OCI-LY7 (cell line): ENCODE measurements around the gene TBC1D3L. TPM values are rescaled to one million over a fixed set of nuclear protein-coding genes. Genes with fewer than 3 reads are reported as not detected.
"Not testable (repeated sequence)": the region's sequence is repeated elsewhere in the genome, so short reads cannot be mapped to it uniquely, and the experiment has no call there.

Source experiments
- Bru-seq: library from RNA; stranded (reverse); fragments of 400-500 nt; gene quantifications from one replicate; lab custom pipeline; 2021; lab: Mats Ljungman, UMichigan
- BruChase-seq, 2 experiments: library from RNA; stranded (reverse); fragments of 400-500 nt; gene quantifications; one replicate each; lab custom pipeline; 2021; lab: Mats Ljungman, UMichigan
- BruUV-seq: library from RNA; stranded (reverse); fragments of 400-500 nt; replicated peaks from 2 replicates; lab custom pipeline; 2021; lab: Mats Ljungman, UMichigan
- CTCF ChIA-PET: fragments of 300-600 bp; sonication (Branson Sonifier 250); formaldehyde crosslinking; loops from one replicate; lab custom pipeline; 2022; ENCODE audit warnings: antibody characterized with exemption; ENCODE audit not compliant: unreplicated experiment; lab: Charles Lee
- POLR2A ChIA-PET: fragments of 300-600 bp; sonication (Branson Sonifier 250); formaldehyde crosslinking; loops from one replicate; lab custom pipeline; 2022; ENCODE audit warnings: antibody characterized with exemption; lab: Charles Lee
- DNase-seq: peaks from one replicate; pipeline ENCODE4 v3.0.0-alpha.2; 2015; ENCODE audit warnings: low spot score
- H2AFZ ChIP-seq: fragments of 200-600 bp; sonication (generic), shearing (Covaris generic); 2 replicates; pipeline ENCODE4 v1.6.1; 2014; ENCODE audit warnings: mild to moderate bottlenecking, antibody characterized with exemption, low read length, moderate library complexity
- H3K27ac ChIP-seq: fragments of 200-600 bp; sonication (generic); 2 replicates; pipeline ENCODE4 v1.5.1; 2014; ENCODE audit warnings: mixed run types, low read depth, mild to moderate bottlenecking, moderate library complexity, low read length, inconsistent platforms; ENCODE audit not compliant: poor library complexity, severe bottlenecking
- H3K36me3 ChIP-seq: fragments of 200-600 bp; sonication (generic); 2 replicates; pipeline ENCODE4 v1.6.1; 2014; ENCODE audit warnings: mild to moderate bottlenecking, antibody characterized with exemption, low read length, moderate library complexity, mixed read lengths; ENCODE audit not compliant: insufficient read depth
- H3K4me1 ChIP-seq: fragments of 200-600 bp; sonication (generic); 2 replicates; pipeline ENCODE4 v1.5.1; 2014; ENCODE audit warnings: mild to moderate bottlenecking, low read length; ENCODE audit not compliant: insufficient read depth, poor library complexity, severe bottlenecking
- H3K4me2 ChIP-seq: fragments of 200-600 bp; sonication (generic); 2 replicates; pipeline ENCODE4 v1.6.1; 2014; ENCODE audit warnings: mild to moderate bottlenecking, low read length
- H3K4me3 ChIP-seq: fragments of 200-600 bp; sonication (generic); 2 replicates; pipeline ENCODE4 v1.5.1; 2014; ENCODE audit warnings: mild to moderate bottlenecking, low read depth, low read length; ENCODE audit not compliant: poor library complexity, severe bottlenecking
- H3K79me2 ChIP-seq: fragments of 200-600 bp; sonication (generic); 2 replicates; pipeline ENCODE4 v1.6.1; 2016; ENCODE audit warnings: low read depth, mild to moderate bottlenecking, low read length, moderate library complexity, mixed read lengths; ENCODE audit not compliant: insufficient read depth
- H3K9me2 ChIP-seq: fragments of 200-600 bp; sonication (generic); 2 replicates; pipeline ENCODE4 v1.6.1; 2016; ENCODE audit warnings: mild to moderate bottlenecking, low read length, mixed read lengths; ENCODE audit not compliant: insufficient read depth
- H3K9me3 ChIP-seq: fragments of 200-600 bp; sonication (generic); 2 replicates; pipeline ENCODE4 v1.6.1; 2014; ENCODE audit warnings: mild to moderate bottlenecking, mixed run types, low read length, mixed read lengths
- H4K20me1 ChIP-seq: fragments of 200-600 bp; sonication (generic); 2 replicates; pipeline ENCODE4 v1.6.1; 2014; ENCODE audit warnings: mild to moderate bottlenecking, antibody characterized with exemption, low read length, moderate library complexity, mixed read lengths; ENCODE audit not compliant: insufficient read depth
- intact Hi-C: fragments of 100-400 bp; cut with micrococcal nuclease; formaldehyde crosslinking; loops from one replicate; pipeline ENCODE4 v1.10.0; 2022; ENCODE audit not compliant: unreplicated experiment
- long read RNA-seq: library from polyadenylated mRNA; stranded (forward); transcript quantifications from one replicate; pipeline ENCODE4 v2.0.0, GENCODE V29; 2022
- small RNA-seq: library from RNA; depleted of rRNA; stranded (forward); fragments of <200 nt; gene quantifications from one replicate; pipeline ENCODE3, GENCODE V24; 2014
- total RNA-seq, 2 experiments: library from RNA; depleted of rRNA in 1 of 2; stranded (reverse); fragments of >200 nt in 1 of 2; shearing (Covaris generic) in 1 of 2; gene quantifications; 2 replicates each; pipeline ENCODE4 v1.2.3, GENCODE V29; 2014 to 2022

TBC1D3L gene
- total RNA-seq (2014; rRNA removed; shearing (Covaris generic)) (10.7 and 16.3 TPM in 2 replicates), total RNA-seq (2022) (20.0 and 25.9 TPM in 2 replicates), Bru-seq, nascent RNA (percentile 33 among the genes with signal in this experiment), BruChase-seq, experiment 1, labeled RNA remaining after a 6-hour chase (percentile 40 among the genes with signal in this experiment), BruChase-seq, experiment 2, labeled RNA remaining after a 2-hour chase (percentile 49 among the genes with signal in this experiment)
- long read RNA-seq, partial matches to known transcripts: 12 of 16 reads
- long read RNA-seq, other reads (novel, unspliced or antisense): 3 of 16 reads

GRCh38 chr17:37988960-37989359 lies at the start of gene TBC1D3L:
Gene TBC1D3L (minus strand): TSS chr17:37989060. CDS start chr17:37987520, 1,540 bp downstream.
- H3K27ac ChIP-seq, H2AFZ ChIP-seq, H3K4me2 ChIP-seq, CTCF ChIA-PET, intact Hi-C loops, H3K4me1 ChIP-seq, BruUV-seq, POLR2A ChIA-PET, H3K36me3 ChIP-seq, H3K4me3 ChIP-seq, H3K9me3 ChIP-seq, H4K20me1 ChIP-seq, DNase-seq, H3K79me2 ChIP-seq, H3K9me2 ChIP-seq: not testable (repeated sequence)

DNA sequence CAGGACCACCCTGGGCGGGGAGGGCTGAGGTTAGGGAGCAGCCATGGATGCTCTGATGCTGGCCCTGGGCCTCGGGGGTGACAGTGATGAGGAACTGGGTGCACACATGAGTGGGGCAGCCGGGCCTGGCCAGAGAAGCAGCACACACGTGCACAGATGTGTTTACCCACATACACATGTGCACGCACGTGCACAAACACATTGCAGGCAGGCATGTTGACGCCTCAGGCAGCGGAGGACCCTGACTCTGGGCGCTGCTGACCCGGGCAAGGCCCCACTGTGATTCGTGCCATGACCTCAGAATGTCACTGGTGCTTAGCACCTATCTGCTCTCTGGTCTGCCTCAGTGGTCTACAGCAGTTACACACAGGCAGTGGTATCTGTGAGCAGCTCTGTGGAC lies 14.8 kb upstream of the TBC1D3L start, which contains the start of gene TBC1D3D:
Gene TBC1D3D, plus strand, starts transcription at position 301 of the 400 bp plus-strand sequence. CDS start 1,585 bp downstream, outside the sequence.
- CTCF ChIA-PET, intact Hi-C loops, H3K36me3 ChIP-seq, DNase-seq, H3K9me3 ChIP-seq, H3K79me2 ChIP-seq, H2AFZ ChIP-seq, H3K9me2 ChIP-seq, H3K4me3 ChIP-seq, H3K4me1 ChIP-seq, H4K20me1 ChIP-seq, H3K27ac ChIP-seq, H3K4me2 ChIP-seq, BruUV-seq, POLR2A ChIA-PET: not testable (repeated sequence)

Small RNA genes lying within 50 kb of the gene (small RNA-seq; reads per million reads assigned to genes)
- not detected for gene RF00001

Other genes with a start within 250 kb of the TBC1D3L start
- not detected in 2 replicates for gene HNF1B, start 244.0 kb downstream of the TBC1D3L start, total RNA-seq (2014; rRNA removed; shearing (Covaris generic))
- not detected in 2 replicates for gene HNF1B, start 244.0 kb downstream of the TBC1D3L start, total RNA-seq (2022)
- gene TBC1D3K, start 64.6 kb downstream of the TBC1D3L start, total RNA-seq (2014; rRNA removed; shearing (Covaris generic)): not detected in 2 replicates
- not detected in 2 replicates for gene TBC1D3K, start 64.6 kb downstream of the TBC1D3L start, total RNA-seq (2022)
- gene TBC1D3D, start 14.9 kb upstream of the TBC1D3L start, total RNA-seq (2014; rRNA removed; shearing (Covaris generic)): 0.21 TPM in 1 of 2 replicates, not detected in the other
- 0.63 and 1.5 TPM in 2 replicates for gene TBC1D3D, start 14.9 kb upstream of the TBC1D3L start, total RNA-seq (2022)
- gene TBC1D3C, start 79.6 kb upstream of the TBC1D3L start, total RNA-seq (2014; rRNA removed; shearing (Covaris generic)): not detected in 2 replicates
- gene TBC1D3C, start 79.6 kb upstream of the TBC1D3L start, total RNA-seq (2022): not detected in 2 replicates
- not detected in 2 replicates for gene TBC1D3E, start 138.9 kb upstream of the TBC1D3L start, total RNA-seq (2014; rRNA removed; shearing (Covaris generic))
- not detected in 2 replicates for gene TBC1D3E, start 138.9 kb upstream of the TBC1D3L start, total RNA-seq (2022)
- not detected in 2 replicates for gene TBC1D3, start 203.5 kb upstream of the TBC1D3L start, total RNA-seq (2014; rRNA removed; shearing (Covaris generic))
- gene TBC1D3, start 203.5 kb upstream of the TBC1D3L start, total RNA-seq (2022): not detected in 2 replicates